HEK293 (cell line): ENCODE results near the gene CLDN7.

Experiments used
- CTCF ChIA-PET: fragments of 350-600 bp; formaldehyde crosslinking; extraction: SDS; loops from one replicate; lab custom pipeline; 2021; ENCODE audit warnings: antibody characterized with exemption; lab: Yijun Ruan, JAX
- POLR2A ChIA-PET: fragments of 300-600 bp; formaldehyde crosslinking; extraction: SDS; loops from one replicate; lab custom pipeline; 2020; ENCODE audit warnings: antibody characterized with exemption, inconsistent platforms; lab: Yijun Ruan, JAX
- H3K27ac ChIP-seq: fragments of 200-500 bp; sonication (Bioruptor generic); 2 replicates; pipeline ENCODE4 v1.5.1; 2014; ENCODE audit warnings: low read depth, low read length, control low read depth, inconsistent platforms; ENCODE audit errors: extremely low read depth
- H3K36me3 ChIP-seq, 2 experiments: fragments of 200-500 bp in 1 of 2; sonication (Bioruptor generic) in 1 of 2; 1 replicate in 1 of 2; 2 replicates in 1 of 2; pipeline ENCODE4 v1.5.1; 2014 to 2017; ENCODE audit warnings: inconsistent platforms in 2 of 2, low read length in 2 of 2; ENCODE audit not compliant: control insufficient read depth in 2 of 2, insufficient read depth in 1 of 2
- H3K4me1 ChIP-seq: fragments of 200-500 bp; sonication (Bioruptor generic); 2 replicates; pipeline ENCODE4 v1.5.1; 2014; ENCODE audit warnings: mild to moderate bottlenecking, low read length, inconsistent platforms; ENCODE audit not compliant: control insufficient read depth, insufficient read depth
- H3K4me3 ChIP-seq: 2 replicates; pipeline ENCODE4 v1.5.1; 2011; ENCODE audit warnings: low read depth, mild to moderate bottlenecking, control low read depth, low read length, moderate library complexity
- H3K9me3 ChIP-seq: fragments of 200-500 bp; sonication (Bioruptor generic); 2 replicates; pipeline ENCODE4 v1.5.1; 2014; ENCODE audit warnings: low read depth, low read length, inconsistent platforms; ENCODE audit not compliant: control insufficient read depth, insufficient read depth
- GLIS2 ChIP-seq: fragments of 450-650 bp; formaldehyde crosslinking; IDR thresholded peaks from 2 replicates; pipeline ENCODE4 v1.5.1; 2016; ENCODE audit warnings: missing biosample characterization, missing genetic modification characterization
- HOXC10 ChIP-seq: sonication (generic); formaldehyde crosslinking; IDR thresholded peaks from 2 replicates; pipeline ENCODE4 v1.8.1; 2023; ENCODE audit warnings: mild to moderate bottlenecking, missing genetic modification reagents
- KLF10 ChIP-seq: fragments of 450-650 bp; IDR thresholded peaks from 2 replicates; pipeline ENCODE4 v1.5.1; 2018; ENCODE audit warnings: missing biosample characterization, mild to moderate bottlenecking, missing genetic modification characterization
- OVOL3 ChIP-seq: fragments of 450-650 bp; formaldehyde crosslinking; IDR thresholded peaks from 2 replicates; pipeline ENCODE4 v1.5.1; 2016; ENCODE audit warnings: missing biosample characterization, missing genetic modification characterization
- SALL2 ChIP-seq: fragments of 450-650 bp; formaldehyde crosslinking; IDR thresholded peaks from 2 replicates; pipeline ENCODE4 v1.5.0; 2017; ENCODE audit warnings: missing biosample characterization, mild to moderate bottlenecking, missing genetic modification characterization, borderline replicate concordance
- ZBTB1 ChIP-seq: fragments of 450-650 bp; formaldehyde crosslinking; IDR thresholded peaks from 2 replicates; pipeline ENCODE4 v1.5.1; 2016; ENCODE audit warnings: missing biosample characterization, missing genetic modification characterization
- ZFP3 ChIP-seq: fragments of 450-650 bp; formaldehyde crosslinking; IDR thresholded peaks from 2 replicates; pipeline ENCODE4 v1.5.1; 2016; ENCODE audit warnings: low read depth, missing biosample characterization, missing genetic modification characterization
- ZNF184 ChIP-seq: fragments of 450-650 bp; IDR thresholded peaks from 2 replicates; pipeline ENCODE4 v1.5.1; 2018; ENCODE audit warnings: missing biosample characterization, mild to moderate bottlenecking, missing genetic modification characterization
- ZNF202 ChIP-seq: fragments of 450-650 bp; formaldehyde crosslinking; IDR thresholded peaks from 2 replicates; pipeline ENCODE4 v1.5.1; 2016; ENCODE audit warnings: missing biosample characterization, missing genetic modification characterization, borderline replicate concordance
- ZNF221 ChIP-seq: fragments of 450-650 bp; formaldehyde crosslinking; IDR thresholded peaks from 2 replicates; pipeline ENCODE4 v1.5.1; 2017; ENCODE audit warnings: missing biosample characterization, missing genetic modification characterization, borderline replicate concordance
- ZNF274 ChIP-seq, 2 experiments: fragments of 200-500 bp in 1 of 2; fragments of 450-650 bp in 1 of 2; sonication (Bioruptor generic) in 1 of 2; formaldehyde crosslinking in 1 of 2; IDR thresholded peaks; 2 replicates each; pipeline versions ENCODE4 v1.5.1 to v1.6.1; 2014 to 2016; ENCODE audit warnings: borderline replicate concordance in 1 of 2, inconsistent platforms in 1 of 2, low read length in 1 of 2, missing biosample characterization in 1 of 2, missing genetic modification characterization in 1 of 2
- ZNF366 ChIP-seq: fragments of 450-650 bp; formaldehyde crosslinking; conservative IDR thresholded peaks from 2 replicates; pipeline ENCODE4 v1.5.1; 2016; ENCODE audit warnings: missing biosample characterization, missing genetic modification characterization
- ZNF391 ChIP-seq: fragments of 450-650 bp; formaldehyde crosslinking; IDR thresholded peaks from 2 replicates; pipeline ENCODE4 v1.5.1; 2016; ENCODE audit warnings: low read depth, missing biosample characterization, missing genetic modification characterization, borderline replicate concordance
- ZNF404 ChIP-seq: fragments of 450-650 bp; formaldehyde crosslinking; IDR thresholded peaks from 2 replicates; pipeline ENCODE4 v1.5.1; 2017; ENCODE audit warnings: missing biosample characterization, missing genetic modification characterization
- ZNF433 ChIP-seq: fragments of 450-650 bp; formaldehyde crosslinking; IDR thresholded peaks from 2 replicates; pipeline ENCODE4 v1.5.1; 2016; ENCODE audit warnings: missing biosample characterization, missing genetic modification characterization, low read depth
- ZNF473 ChIP-seq: fragments of 450-650 bp; formaldehyde crosslinking; IDR thresholded peaks from 2 replicates; pipeline ENCODE4 v1.5.1; 2017; ENCODE audit warnings: missing biosample characterization, missing genetic modification characterization
- ZNF501 ChIP-seq: fragments of 450-650 bp; formaldehyde crosslinking; IDR thresholded peaks from 2 replicates; pipeline ENCODE4 v1.5.1; 2016; ENCODE audit warnings: missing biosample characterization, missing genetic modification characterization
- ZNF548 ChIP-seq: fragments of 450-650 bp; formaldehyde crosslinking; IDR thresholded peaks from 2 replicates; pipeline ENCODE4 v1.5.1; 2016; ENCODE audit warnings: missing biosample characterization, missing genetic modification characterization
- ZNF561 ChIP-seq: fragments of 450-650 bp; IDR thresholded peaks from 2 replicates; pipeline ENCODE4 v1.5.1; 2018; ENCODE audit warnings: missing biosample characterization, missing genetic modification characterization, borderline replicate concordance
- ZNF585B ChIP-seq: fragments of 450-650 bp; formaldehyde crosslinking; IDR thresholded peaks from 2 replicates; pipeline ENCODE4 v1.5.1; 2016; ENCODE audit warnings: missing biosample characterization, missing genetic modification characterization
- ZNF629 ChIP-seq: fragments of 450-650 bp; formaldehyde crosslinking; IDR thresholded peaks from 2 replicates; pipeline ENCODE4 v1.5.1; 2017; ENCODE audit warnings: missing biosample characterization, missing genetic modification characterization
- ZNF830 ChIP-seq: fragments of 450-650 bp; IDR thresholded peaks from 2 replicates; pipeline ENCODE4 v1.5.0; 2018; ENCODE audit warnings: missing biosample characterization, missing genetic modification characterization, low read depth, mild to moderate bottlenecking, moderate library complexity
- TF ChIP-seq, protein P1 (sequence below): fragments of 450-650 bp; formaldehyde crosslinking; IDR thresholded peaks from 2 replicates; pipeline ENCODE4 v1.5.1; 2016; ENCODE audit warnings: missing biosample characterization, missing genetic modification characterization, borderline replicate concordance
- TF ChIP-seq, protein P2 (sequence below): fragments of 450-650 bp; formaldehyde crosslinking; IDR thresholded peaks from 2 replicates; pipeline ENCODE4 v1.5.1; 2017; ENCODE audit warnings: missing biosample characterization, mild to moderate bottlenecking, missing genetic modification characterization, moderate library complexity
- TF ChIP-seq, protein P3 (sequence below): fragments of 450-650 bp; formaldehyde crosslinking; IDR thresholded peaks from 2 replicates; pipeline ENCODE4 v1.5.1; 2016; ENCODE audit warnings: missing biosample characterization, missing genetic modification characterization
- TF ChIP-seq, protein P4 (sequence below): fragments of 450-650 bp; formaldehyde crosslinking; IDR thresholded peaks from 2 replicates; pipeline ENCODE4 v1.5.1; 2016; ENCODE audit warnings: missing biosample characterization, missing genetic modification characterization
- TF ChIP-seq, protein P5 (sequence below): fragments of 450-650 bp; formaldehyde crosslinking; IDR thresholded peaks from 2 replicates; pipeline ENCODE4 v1.5.1; 2016; ENCODE audit warnings: missing biosample characterization, missing genetic modification characterization

Gene CLDN7

DNA sequence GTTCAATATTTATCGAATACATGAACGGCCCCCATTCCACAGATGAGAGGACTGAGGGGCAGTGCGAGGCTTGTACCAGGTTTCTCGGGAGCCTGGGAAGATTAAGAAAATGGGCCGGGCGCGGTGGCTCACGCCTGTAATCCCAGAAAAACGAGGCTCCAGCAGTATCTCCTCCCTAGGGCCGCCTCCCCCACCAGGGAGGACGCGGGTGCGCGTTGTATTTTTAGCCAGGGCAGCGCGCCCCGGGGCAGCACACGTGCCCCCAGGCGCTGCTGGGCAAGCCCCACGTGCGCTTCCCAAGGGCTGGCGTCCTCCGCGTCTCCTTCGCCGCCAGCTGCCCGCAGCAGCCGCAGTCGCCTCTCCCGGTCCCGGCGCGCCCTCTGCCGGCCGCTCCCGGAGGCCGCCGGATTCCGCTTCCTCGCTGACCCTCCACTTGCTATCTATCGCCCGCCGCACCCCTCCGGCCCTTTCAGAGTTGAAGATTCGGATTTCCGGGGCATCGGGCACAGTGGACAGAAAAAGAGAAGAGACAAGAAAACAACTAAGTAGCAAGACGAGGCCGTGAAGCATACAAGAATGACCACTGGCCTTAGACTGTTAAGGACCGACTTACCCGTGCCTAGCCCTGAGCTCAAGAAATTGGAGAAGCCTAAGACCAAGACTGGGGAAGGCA is 34.0 kb upstream of the CLDN7 start:
- Histone ChIP-seq H3K4me3 (no peak overlapping the region), H3K36me3 (no peaks in the 10 kb centered on the region), H3K9me3 (no peaks in the 10 kb centered on the region), H3K27ac (no peak overlapping the region), H3K4me1 (peaks cover 6% of the 10 kb centered on the region; the same call in 1 of the 2 replicates)
- POLR2A ChIA-PET: interaction anchor here (0.7 to 2.1 kb wide), 9 partner anchors 10 to 250 kb away, joined by 3 to 20 read pairs (median 6); partner anchors contain the start of genes ACADVL, DLG4, GABARAP and NEURL4
- CTCF ChIA-PET: interaction anchor here (0.5 to 6.6 kb wide), 49 partner anchors 8 to 1916 kb away, joined by 3 to 160 read pairs (median 4); partner anchors contain the start of genes ACADVL, ACAP1, CHRNB1 and CTDNEP1
- TF ChIP-seq, protein P1, sequence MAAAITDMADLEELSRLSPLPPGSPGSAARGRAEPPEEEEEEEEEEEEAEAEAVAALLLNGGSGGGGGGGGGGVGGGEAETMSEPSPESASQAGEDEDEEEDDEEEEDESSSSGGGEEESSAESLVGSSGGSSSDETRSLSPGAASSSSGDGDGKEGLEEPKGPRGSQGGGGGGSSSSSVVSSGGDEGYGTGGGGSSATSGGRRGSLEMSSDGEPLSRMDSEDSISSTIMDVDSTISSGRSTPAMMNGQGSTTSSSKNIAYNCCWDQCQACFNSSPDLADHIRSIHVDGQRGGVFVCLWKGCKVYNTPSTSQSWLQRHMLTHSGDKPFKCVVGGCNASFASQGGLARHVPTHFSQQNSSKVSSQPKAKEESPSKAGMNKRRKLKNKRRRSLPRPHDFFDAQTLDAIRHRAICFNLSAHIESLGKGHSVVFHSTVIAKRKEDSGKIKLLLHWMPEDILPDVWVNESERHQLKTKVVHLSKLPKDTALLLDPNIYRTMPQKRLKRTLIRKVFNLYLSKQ (tag by site-specific recombination): no peak
- TF ChIP-seq ZBTB1 (tag by site-specific recombination) (no peak), ZNF629 (0 out of 2 replicates have a peak, but pooled peaks have one; percentile 51), ZNF473 (tag by site-specific recombination) (no peak), ZNF501 (tag by site-specific recombination) (0 out of 2 replicates have a peak, but pooled peaks have one; percentile 31), ZNF391 (tag by site-specific recombination) (peak; percentile 67; the same call in 1 of the 2 replicates), ZNF433 (tag by site-specific recombination) (no peak), GLIS2 (tag by site-specific recombination) (peak; percentile 84), ZNF585B (tag by site-specific recombination) (no peak), OVOL3 (tag by site-specific recombination) (no peak), ZNF202 (tag by site-specific recombination) (no peak), ZNF274 (IDR thresholded peaks at IDR 0.05; ENCODE audit: low read length) (no peak), ZNF274 (tag by site-specific recombination; IDR thresholded peaks at IDR 0.05; ENCODE audit: borderline replicate concordance) (no peak), ZNF366 (tag by site-specific recombination) (0 out of 2 replicates have a peak, but pooled peaks have one; percentile 22), ZNF561 (tag by site-specific recombination) (peak; percentile 88; the same call in 1 of the 2 replicates), ZFP3 (tag by site-specific recombination) (no peak), ZNF221 (tag by site-specific recombination) (no peak), ZNF830 (tag by site-specific recombination) (no peak), SALL2 (tag by site-specific recombination) (no peak), KLF10 (tag by site-specific recombination) (peak; percentile 76), ZNF404 (tag by site-specific recombination) (no peak), ZNF548 (tag by site-specific recombination) (no peak), ZNF184 (tag by site-specific recombination) (0 out of 2 replicates have a peak, but pooled peaks have one; percentile 33), HOXC10 (no peak)
- TF ChIP-seq, protein P2, sequence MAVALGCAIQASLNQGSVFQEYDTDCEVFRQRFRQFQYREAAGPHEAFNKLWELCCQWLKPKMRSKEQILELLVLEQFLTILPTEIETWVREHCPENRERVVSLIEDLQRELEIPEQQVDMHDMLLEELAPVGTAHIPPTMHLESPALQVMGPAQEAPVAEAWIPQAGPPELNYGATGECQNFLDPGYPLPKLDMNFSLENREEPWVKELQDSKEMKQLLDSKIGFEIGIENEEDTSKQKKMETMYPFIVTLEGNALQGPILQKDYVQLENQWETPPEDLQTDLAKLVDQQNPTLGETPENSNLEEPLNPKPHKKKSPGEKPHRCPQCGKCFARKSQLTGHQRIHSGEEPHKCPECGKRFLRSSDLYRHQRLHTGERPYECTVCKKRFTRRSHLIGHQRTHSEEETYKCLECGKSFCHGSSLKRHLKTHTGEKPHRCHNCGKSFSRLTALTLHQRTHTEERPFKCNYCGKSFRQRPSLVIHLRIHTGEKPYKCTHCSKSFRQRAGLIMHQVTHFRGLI (tag by site-specific recombination): peak; percentile 62; the same call in 1 of the 2 replicates
- TF ChIP-seq, protein P3, sequence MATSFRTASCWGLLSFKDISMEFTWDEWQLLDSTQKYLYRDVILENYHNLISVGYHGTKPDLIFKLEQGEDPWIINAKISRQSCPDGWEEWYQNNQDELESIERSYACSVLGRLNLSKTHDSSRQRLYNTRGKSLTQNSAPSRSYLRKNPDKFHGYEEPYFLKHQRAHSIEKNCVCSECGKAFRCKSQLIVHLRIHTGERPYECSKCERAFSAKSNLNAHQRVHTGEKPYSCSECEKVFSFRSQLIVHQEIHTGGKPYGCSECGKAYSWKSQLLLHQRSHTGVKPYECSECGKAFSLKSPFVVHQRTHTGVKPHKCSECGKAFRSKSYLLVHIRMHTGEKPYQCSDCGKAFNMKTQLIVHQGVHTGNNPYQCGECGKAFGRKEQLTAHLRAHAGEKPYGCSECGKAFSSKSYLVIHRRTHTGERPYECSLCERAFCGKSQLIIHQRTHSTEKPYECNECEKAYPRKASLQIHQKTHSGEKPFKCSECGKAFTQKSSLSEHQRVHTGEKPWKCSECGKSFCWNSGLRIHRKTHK (tag by site-specific recombination): no peak
- TF ChIP-seq, protein P4, sequence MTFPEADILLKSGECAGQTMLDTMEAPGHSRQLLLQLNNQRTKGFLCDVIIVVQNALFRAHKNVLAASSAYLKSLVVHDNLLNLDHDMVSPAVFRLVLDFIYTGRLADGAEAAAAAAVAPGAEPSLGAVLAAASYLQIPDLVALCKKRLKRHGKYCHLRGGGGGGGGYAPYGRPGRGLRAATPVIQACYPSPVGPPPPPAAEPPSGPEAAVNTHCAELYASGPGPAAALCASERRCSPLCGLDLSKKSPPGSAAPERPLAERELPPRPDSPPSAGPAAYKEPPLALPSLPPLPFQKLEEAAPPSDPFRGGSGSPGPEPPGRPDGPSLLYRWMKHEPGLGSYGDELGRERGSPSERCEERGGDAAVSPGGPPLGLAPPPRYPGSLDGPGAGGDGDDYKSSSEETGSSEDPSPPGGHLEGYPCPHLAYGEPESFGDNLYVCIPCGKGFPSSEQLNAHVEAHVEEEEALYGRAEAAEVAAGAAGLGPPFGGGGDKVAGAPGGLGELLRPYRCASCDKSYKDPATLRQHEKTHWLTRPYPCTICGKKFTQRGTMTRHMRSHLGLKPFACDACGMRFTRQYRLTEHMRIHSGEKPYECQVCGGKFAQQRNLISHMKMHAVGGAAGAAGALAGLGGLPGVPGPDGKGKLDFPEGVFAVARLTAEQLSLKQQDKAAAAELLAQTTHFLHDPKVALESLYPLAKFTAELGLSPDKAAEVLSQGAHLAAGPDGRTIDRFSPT (tag by site-specific recombination): peak; percentile 93
- TF ChIP-seq, protein P5, sequence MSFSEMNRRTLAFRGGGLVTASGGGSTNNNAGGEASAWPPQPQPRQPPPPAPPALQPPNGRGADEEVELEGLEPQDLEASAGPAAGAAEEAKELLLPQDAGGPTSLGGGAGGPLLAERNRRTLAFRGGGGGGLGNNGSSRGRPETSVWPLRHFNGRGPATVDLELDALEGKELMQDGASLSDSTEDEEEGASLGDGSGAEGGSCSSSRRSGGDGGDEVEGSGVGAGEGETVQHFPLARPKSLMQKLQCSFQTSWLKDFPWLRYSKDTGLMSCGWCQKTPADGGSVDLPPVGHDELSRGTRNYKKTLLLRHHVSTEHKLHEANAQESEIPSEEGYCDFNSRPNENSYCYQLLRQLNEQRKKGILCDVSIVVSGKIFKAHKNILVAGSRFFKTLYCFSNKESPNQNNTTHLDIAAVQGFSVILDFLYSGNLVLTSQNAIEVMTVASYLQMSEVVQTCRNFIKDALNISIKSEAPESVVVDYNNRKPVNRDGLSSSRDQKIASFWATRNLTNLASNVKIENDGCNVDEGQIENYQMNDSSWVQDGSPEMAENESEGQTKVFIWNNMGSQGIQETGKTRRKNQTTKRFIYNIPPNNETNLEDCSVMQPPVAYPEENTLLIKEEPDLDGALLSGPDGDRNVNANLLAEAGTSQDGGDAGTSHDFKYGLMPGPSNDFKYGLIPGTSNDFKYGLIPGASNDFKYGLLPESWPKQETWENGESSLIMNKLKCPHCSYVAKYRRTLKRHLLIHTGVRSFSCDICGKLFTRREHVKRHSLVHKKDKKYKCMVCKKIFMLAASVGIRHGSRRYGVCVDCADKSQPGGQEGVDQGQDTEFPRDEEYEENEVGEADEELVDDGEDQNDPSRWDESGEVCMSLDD (tag by site-specific recombination): peak; percentile 58
